Measurements from ENCODE around the gene ZAR1L. TPM values are rescaled to one million over a fixed set of nuclear protein-coding genes. Genes with fewer than 3 reads are reported as not detected.

Gene ZAR1L
- total RNA-seq, 1 donor from 2014 or later, result not detected

DNA sequence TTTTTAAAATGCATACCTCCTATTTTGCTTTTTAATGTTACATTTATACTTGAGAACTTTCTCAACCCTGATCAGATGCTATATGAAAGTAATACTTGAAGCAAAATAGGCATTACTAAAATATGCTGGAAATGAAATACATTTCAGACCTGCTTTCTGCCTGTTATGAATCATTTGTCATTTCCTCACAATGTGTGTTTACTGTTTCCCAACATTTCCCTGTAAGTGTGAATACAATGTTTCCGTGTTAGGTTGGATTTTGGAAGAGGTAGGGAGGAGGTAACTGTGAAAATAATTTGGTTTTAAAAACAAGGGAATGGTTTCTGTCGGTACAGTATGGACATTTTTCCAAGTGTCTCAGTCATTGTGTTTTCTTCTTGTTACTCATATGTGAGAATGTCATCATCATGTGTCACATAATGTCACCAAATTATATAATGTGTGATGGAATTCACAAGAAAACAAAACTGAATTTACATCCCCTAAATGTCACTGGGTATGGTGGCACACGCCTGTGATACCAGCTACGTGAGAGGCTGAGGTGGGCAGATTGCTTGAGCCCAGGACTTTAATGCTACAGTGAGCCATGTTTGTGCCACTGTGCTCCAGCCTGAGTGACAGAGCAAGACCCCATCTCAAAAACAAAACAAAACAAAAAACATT is 43.0 kb downstream of the ZAR1L start:
- peaks cover 56 to 74% of the 10 kb centered on the region in 2 donors for H3K36me3 ChIP-seq
- H3K27ac ChIP-seq, result no peak overlapping the region
- intact Hi-C loops (cut with DNase I), result no loop called here

DNA sequence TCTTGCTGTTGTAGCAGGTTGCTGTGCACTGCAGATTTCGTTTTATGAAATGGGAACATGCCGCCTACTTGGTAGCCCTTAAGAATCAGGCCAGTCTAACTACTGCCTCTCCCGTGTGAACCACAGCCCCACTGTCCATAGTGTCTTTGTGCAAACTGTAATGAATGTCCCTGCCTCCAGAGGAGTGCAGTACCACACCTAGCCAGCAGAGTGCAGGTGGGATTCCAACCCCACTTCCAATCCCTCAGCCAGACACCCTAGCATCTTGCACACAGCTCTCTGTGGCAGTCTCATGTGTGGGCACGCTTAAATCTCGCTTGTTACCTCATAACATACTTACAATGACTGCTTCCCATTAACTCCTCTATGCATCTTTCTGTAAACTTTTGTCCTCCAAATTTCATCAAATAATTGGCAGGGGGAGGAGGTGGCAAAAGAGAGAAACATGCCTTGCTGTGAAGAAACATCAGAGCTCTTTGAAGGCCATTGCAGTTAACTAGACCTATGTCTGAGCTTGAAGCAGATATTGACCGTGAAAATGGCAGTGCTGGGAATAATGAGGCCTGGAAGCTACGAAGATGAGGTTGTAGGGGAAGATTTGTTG is 47.2 kb downstream of the ZAR1L start:
- Histone ChIP-seq H3K9me3 (no peaks in the 10 kb centered on the region), H3K36me3 (peaks cover 53 to 80% of the 10 kb centered on the region in 2 donors), H3K4me3 (no peak overlapping the region), H3K27ac (no peak overlapping the region), H3K4me1 (peaks cover 4 to 6% of the 10 kb centered on the region in 2 donors), H3K27me3 (no peaks in the 10 kb centered on the region)
- TF ChIP-seq, protein P1, sequence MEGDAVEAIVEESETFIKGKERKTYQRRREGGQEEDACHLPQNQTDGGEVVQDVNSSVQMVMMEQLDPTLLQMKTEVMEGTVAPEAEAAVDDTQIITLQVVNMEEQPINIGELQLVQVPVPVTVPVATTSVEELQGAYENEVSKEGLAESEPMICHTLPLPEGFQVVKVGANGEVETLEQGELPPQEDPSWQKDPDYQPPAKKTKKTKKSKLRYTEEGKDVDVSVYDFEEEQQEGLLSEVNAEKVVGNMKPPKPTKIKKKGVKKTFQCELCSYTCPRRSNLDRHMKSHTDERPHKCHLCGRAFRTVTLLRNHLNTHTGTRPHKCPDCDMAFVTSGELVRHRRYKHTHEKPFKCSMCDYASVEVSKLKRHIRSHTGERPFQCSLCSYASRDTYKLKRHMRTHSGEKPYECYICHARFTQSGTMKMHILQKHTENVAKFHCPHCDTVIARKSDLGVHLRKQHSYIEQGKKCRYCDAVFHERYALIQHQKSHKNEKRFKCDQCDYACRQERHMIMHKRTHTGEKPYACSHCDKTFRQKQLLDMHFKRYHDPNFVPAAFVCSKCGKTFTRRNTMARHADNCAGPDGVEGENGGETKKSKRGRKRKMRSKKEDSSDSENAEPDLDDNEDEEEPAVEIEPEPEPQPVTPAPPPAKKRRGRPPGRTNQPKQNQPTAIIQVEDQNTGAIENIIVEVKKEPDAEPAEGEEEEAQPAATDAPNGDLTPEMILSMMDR (IDR thresholded peaks at IDR 0.05), result peak in 2 of 3 experiments; percentile 15 to 46
- intact Hi-C loops (cut with DNase I), result no loop called here
- no peak for DNase-seq (ENCODE audit: low spot score in 2 of 2)

More for the DNA sequence above, 43.0 kb downstream of the ZAR1L start:
- no peak for DNase-seq (ENCODE audit: low spot score in 2 of 2)
- Histone ChIP-seq H3K27me3 (no peaks in the 10 kb centered on the region), H3K4me3 (no peak overlapping the region), H3K4me1 (no peaks in the 10 kb centered on the region), H3K9me3 (no peaks in the 10 kb centered on the region)
- TF ChIP-seq, protein P1 (IDR thresholded peaks at IDR 0.05), result no peak

DNA sequence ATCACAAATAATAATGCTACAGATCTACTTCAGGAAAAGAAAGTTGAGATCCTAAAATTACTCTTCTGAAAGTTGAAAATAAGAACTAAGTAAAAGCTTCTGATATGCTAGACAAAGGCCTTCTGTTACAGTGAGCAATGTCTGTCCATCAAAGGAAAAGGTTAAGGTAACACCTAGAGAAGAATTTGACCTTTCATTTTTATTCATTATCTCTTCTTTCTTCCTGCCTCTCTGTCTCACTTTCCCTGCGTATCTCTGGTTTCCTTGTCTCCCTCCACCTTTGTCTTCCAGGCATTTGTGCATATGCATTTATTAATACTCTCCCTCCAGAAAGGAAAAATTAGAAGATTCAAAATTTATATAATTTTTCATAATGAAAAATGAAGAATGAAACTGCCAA is 49.0 kb downstream of the ZAR1L start:
- Histone ChIP-seq H3K27ac (no peak overlapping the region), H3K4me3 (no peak overlapping the region), H3K4me1 (peaks cover 4 to 16% of the 10 kb centered on the region in 2 donors), H3K9me3 (no peaks in the 10 kb centered on the region), H3K27me3 (no peaks in the 10 kb centered on the region), H3K36me3 (peaks cover 56 to 85% of the 10 kb centered on the region in 2 donors)
- TF ChIP-seq, protein P1 (IDR thresholded peaks at IDR 0.05), result no peak
- no peak for DNase-seq (ENCODE audit: low spot score in 2 of 2)
- intact Hi-C loops (cut with DNase I), result no loop called here

DNA sequence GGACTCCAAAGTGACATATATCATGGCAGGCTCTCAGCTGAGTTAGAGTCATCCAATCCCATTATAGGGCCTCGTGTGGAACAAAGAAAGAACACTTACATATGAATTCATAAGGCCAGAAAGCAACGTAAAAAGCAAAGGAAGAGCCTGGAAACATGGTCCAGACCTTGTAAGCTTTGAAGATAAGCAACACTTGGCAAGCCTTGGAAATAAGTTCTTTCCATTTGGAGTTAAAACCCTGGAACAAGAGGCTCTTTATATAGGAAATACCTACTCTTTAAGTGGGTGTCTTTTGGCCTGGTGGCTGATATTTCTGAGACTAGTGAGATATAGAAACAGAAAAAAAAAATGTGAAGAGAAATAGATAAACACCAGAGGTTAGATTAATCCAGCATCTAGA is 49.4 kb downstream of the ZAR1L start:
- H3K27ac ChIP-seq, result no peak overlapping the region
- TF ChIP-seq, protein P1 (IDR thresholded peaks at IDR 0.05), result no peak

DNA sequence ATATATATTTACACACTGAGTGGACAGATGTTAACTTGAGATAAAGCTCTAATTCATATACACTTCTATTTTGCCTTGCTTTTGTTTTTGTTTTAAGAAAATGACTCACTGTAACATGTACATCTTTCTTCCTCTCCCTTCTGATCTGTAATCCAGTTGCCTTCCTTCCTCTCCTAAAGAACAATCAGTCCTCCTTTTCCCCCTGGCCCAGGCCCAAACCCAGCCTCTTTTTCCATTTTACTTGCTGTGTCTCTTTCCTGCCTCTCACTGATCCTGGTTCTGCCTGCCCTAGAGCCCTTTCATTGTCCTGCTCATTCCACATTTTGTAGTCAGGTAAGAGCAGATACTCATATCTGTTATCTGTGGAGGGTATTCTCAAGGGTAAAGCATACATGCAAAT is 50.8 kb downstream of the ZAR1L start:
- Histone ChIP-seq H3K9me3 (no peaks in the 10 kb centered on the region), H3K27me3 (no peaks in the 10 kb centered on the region), H3K36me3 (peaks cover 47 to 70% of the 10 kb centered on the region in 2 donors), H3K27ac (peak overlapping the region in 1 of 2 donors; percentile 62), H3K4me1 (peaks cover 4 to 23% of the 10 kb centered on the region in 2 donors), H3K4me3 (no peak overlapping the region)
- TF ChIP-seq, protein P1 (IDR thresholded peaks at IDR 0.05), result no peak
- intact Hi-C loops (cut with DNase I), result no loop called here
- no peak for DNase-seq (ENCODE audit: low spot score in 2 of 2)

More for the DNA sequence above, 49.4 kb downstream of the ZAR1L start:
- H3K9me3 ChIP-seq, result no peaks in the 10 kb centered on the region
- no peaks in the 10 kb centered on the region for H3K27me3 ChIP-seq
- intact Hi-C loops (cut with DNase I), result no loop called here
- no peak overlapping the region for H3K4me3 ChIP-seq
- peaks cover 4 to 20% of the 10 kb centered on the region in 2 donors for H3K4me1 ChIP-seq
- peaks cover 56 to 81% of the 10 kb centered on the region in 2 donors for H3K36me3 ChIP-seq
- DNase-seq (ENCODE audit: low spot score in 2 of 2), result no peak
